HepG2 (cell line): Measurements from ENCODE around the gene ANO2. TPM values are rescaled to one million over a fixed set of nuclear protein-coding genes. Genes with fewer than 3 reads are reported as not detected.

ENCODE experiments used
- ATAC-seq: fragments of 200-7000 bp; cut with Tn5 transposase; 3 replicates; pipeline ENCODE4 v1.9.1; 2020; ENCODE audit warnings: mild to moderate bottlenecking, moderate library complexity
- BruUV-seq: library from RNA; stranded (reverse); fragments of 400-500 nt; replicated peaks from 2 replicates; lab custom pipeline; 2021; lab: Mats Ljungman, UMichigan
- CTCF ChIA-PET: fragments of 300-600 bp; formaldehyde crosslinking; extraction: SDS; loops from one replicate; lab custom pipeline; 2021; ENCODE audit warnings: low total read pairs, inconsistent platforms, low intra/inter-chr PET ratio; lab: Yijun Ruan, JAX
- POLR2A ChIA-PET: fragments of 350-600 bp; sonication (Branson Sonifier 250); formaldehyde crosslinking; loops from one replicate; lab custom pipeline; 2020; ENCODE audit warnings: antibody characterized with exemption, inconsistent platforms; lab: Yijun Ruan, JAX
- DNase-seq: peaks from one replicate; pipeline ENCODE4 v3.0.0-alpha.2; 2015; ENCODE audit warnings: low spot score
- FAIRE-seq: peaks from 3 replicates; lab custom pipeline; 2011; peaks lifted over from hg19 to GRCh38; lab: Jason Lieb, UNC
- H2AFZ ChIP-seq: one replicate; pipeline ENCODE4 v1.6.1; 2011; ENCODE audit warnings: low read length, inconsistent platforms
- H3K27ac ChIP-seq: fragments of 300-600 bp; 3 replicates; pipeline ENCODE4 v1.8.0; 2011; ENCODE audit warnings: mixed run types, mild to moderate bottlenecking, mixed read lengths, low read length, inconsistent platforms; ENCODE audit not compliant: insufficient read depth; ENCODE audit errors: extremely low read length
- H3K27me3 ChIP-seq, 2 experiments: fragments of 200-600 bp in 1 of 2; 2 replicates in 1 of 2; 3 replicates in 1 of 2; pipeline versions ENCODE4 v1.6.0 to v1.8.0; 2011; ENCODE audit warnings: low read length in 2 of 2, mild to moderate bottlenecking in 2 of 2, moderate library complexity in 2 of 2, inconsistent platforms in 1 of 2; ENCODE audit not compliant: insufficient read depth in 2 of 2, control insufficient read depth in 1 of 2
- H3K36me3 ChIP-seq, 2 experiments: fragments of 200-600 bp in 1 of 2; replicated peaks in 1 of 2; 2 replicates in 1 of 2; 3 replicates in 1 of 2; pipeline versions ENCODE4 v1.5.1 to v1.8.0; 2011; ENCODE audit warnings: low read length in 2 of 2, inconsistent platforms in 1 of 2; ENCODE audit not compliant: insufficient read depth in 2 of 2, control insufficient read depth in 1 of 2
- H3K4me1 ChIP-seq: 2 replicates; pipeline ENCODE4 v1.5.1; 2012; ENCODE audit warnings: low read length, inconsistent platforms; ENCODE audit not compliant: insufficient read depth
- H3K4me2 ChIP-seq: 2 replicates; pipeline ENCODE4 v1.6.0; 2011; ENCODE audit warnings: low read depth, low read length, inconsistent platforms
- H3K4me3 ChIP-seq, 3 experiments: fragments of 200-600 bp in 1 of 3; sonication (generic), shearing (Covaris generic) in 1 of 3; replicated peaks in 1 of 3; 2 replicates each; pipeline ENCODE4 v1.5.1; 2011 to 2016; ENCODE audit warnings: low read length in 3 of 3, inconsistent platforms in 2 of 3, low read depth in 2 of 3, mild to moderate bottlenecking in 2 of 3, control low read depth in 1 of 3, mixed read lengths in 1 of 3; ENCODE audit not compliant: insufficient read depth in 1 of 3
- H3K79me2 ChIP-seq: one replicate; pipeline ENCODE4 v1.6.1; 2011; ENCODE audit warnings: low read length, inconsistent platforms; ENCODE audit not compliant: insufficient read depth
- H3K9ac ChIP-seq: 2 replicates; pipeline ENCODE4 v1.6.0; 2011; ENCODE audit warnings: mild to moderate bottlenecking, low read depth, low read length, inconsistent platforms; ENCODE audit not compliant: insufficient read depth
- H3K9me3 ChIP-seq: 2 replicates; pipeline ENCODE4 v1.5.1; 2012; ENCODE audit warnings: mild to moderate bottlenecking, low read length
- H4K20me1 ChIP-seq: 2 replicates; pipeline ENCODE4 v1.6.0; 2011; ENCODE audit warnings: inconsistent platforms, mild to moderate bottlenecking, low read length, moderate library complexity; ENCODE audit not compliant: insufficient read depth
- BCL3 ChIP-seq: sonication (generic); formaldehyde crosslinking; IDR thresholded peaks from 2 replicates; pipeline ENCODE4 v1.5.1; 2020; ENCODE audit warnings: mild to moderate bottlenecking, missing genetic modification reagents, moderate library complexity
- CHD4 ChIP-seq: fragments of 200-600 bp; sonication (generic); IDR thresholded peaks from 2 replicates; pipeline ENCODE4 v1.7.0; 2017; ENCODE audit warnings: mild to moderate bottlenecking, low read length, borderline replicate concordance
- HCFC1 ChIP-seq: fragments of 150-350 bp; IDR thresholded peaks from 2 replicates; pipeline ENCODE4 v1.6.1; 2014; ENCODE audit warnings: low read depth, low read length
- HNF1A ChIP-seq, 2 experiments: sonication (generic) in 1 of 2; formaldehyde crosslinking in 1 of 2; IDR thresholded peaks; 2 replicates each; pipeline versions ENCODE4 v1.4.0 to v1.6.1; 2016 to 2020; ENCODE audit warnings: borderline replicate concordance in 1 of 2, low read depth in 1 of 2, mild to moderate bottlenecking in 1 of 2, missing genetic modification reagents in 1 of 2
- NCOR1 ChIP-seq: fragments of 200-600 bp; sonication (generic); IDR thresholded peaks from 2 replicates; pipeline ENCODE4 v1.7.0; 2017; ENCODE audit warnings: antibody characterized with exemption, low read length, borderline replicate concordance
- NR2C2 ChIP-seq: sonication (generic); formaldehyde crosslinking; IDR thresholded peaks from 2 replicates; pipeline ENCODE4 v1.4.0; 2020; ENCODE audit warnings: missing genetic modification reagents, mild to moderate bottlenecking, moderate library complexity, borderline replicate concordance
- ONECUT2 ChIP-seq: sonication (generic); formaldehyde crosslinking; IDR thresholded peaks from 2 replicates; pipeline ENCODE4 v1.4.0; 2020; ENCODE audit warnings: missing genetic modification reagents
- TCF7 ChIP-seq: sonication (generic); IDR thresholded peaks from 2 replicates; pipeline ENCODE4 v1.6.1; 2016; ENCODE audit warnings: antibody characterized with exemption, low read depth
- ZFP90 ChIP-seq: sonication (generic); formaldehyde crosslinking; IDR thresholded peaks from 2 replicates; pipeline ENCODE4 v1.8.0; 2022; ENCODE audit warnings: missing genetic modification reagents, mild to moderate bottlenecking, inconsistent platforms, borderline replicate concordance
- ZNF614 ChIP-seq: IDR thresholded peaks from 2 replicates; pipeline ENCODE4 v1.6.1; 2018; ENCODE audit warnings: missing biosample characterization, missing genetic modification reagents, inconsistent platforms, borderline replicate concordance
- ZNF629 ChIP-seq: sonication (generic); formaldehyde crosslinking; conservative IDR thresholded peaks from 2 replicates; pipeline ENCODE4 v1.5.0; 2020; ENCODE audit warnings: missing genetic modification reagents
- ZNF788 ChIP-seq: sonication (generic); formaldehyde crosslinking; IDR thresholded peaks from 2 replicates; pipeline ENCODE4 v1.5.0; 2020; ENCODE audit warnings: mild to moderate bottlenecking, missing genetic modification reagents, borderline replicate concordance
- ZNF850 ChIP-seq: sonication (generic); formaldehyde crosslinking; conservative IDR thresholded peaks from 2 replicates; pipeline ENCODE4 v1.9.0; 2021; ENCODE audit warnings: mild to moderate bottlenecking, missing genetic modification reagents
- WGBS: methylation state at CpG from one replicate; pipeline ENCODE4 v1.1.6; 2017; ENCODE audit warnings: low lambda C conversion rate; 5-methylcytosine and 5-hydroxymethylcytosine counted together
- in situ Hi-C: cut with HindIII; loops from 2 replicates; pipeline ENCODE4 v1.10.0; 2017; ENCODE audit warnings: low pct_unique_long_range_greater_than_20kb; ENCODE audit not compliant: extremely low pct_ligation_motif_present
- intact Hi-C: fragments of 100-400 bp; cut with micrococcal nuclease; formaldehyde crosslinking; loops from one replicate; pipeline ENCODE4 v1.10.0; 2022; ENCODE audit not compliant: unreplicated experiment
- polyA plus RNA-seq, 8 experiments: library from polyadenylated mRNA; depleted of rRNA in 3 of 8; stranded (reverse) in 7 of 8; unstranded in 1 of 8; fragments of >200 nt; fragmentation: Illumina TruSeq in 4 of 8; extraction: Trizol in 4 of 8; gene quantifications; 2 replicates each; pipeline versions ENCODE4 v1.2.1 to v1.2.3, GENCODE V29; 2011 to 2016; ENCODE audit warnings: low read depth in 4 of 8, missing spikeins in 1 of 8, mixed read lengths in 1 of 8; ENCODE audit not compliant: insufficient read depth in 1 of 8
- total RNA-seq, 5 experiments: library from RNA; depleted of rRNA; stranded (reverse); fragments of >200 nt; fragmentation: Illumina TruSeq; extraction: Trizol; gene quantifications; 2 replicates each; pipeline ENCODE4 v1.2.3, GENCODE V29; 2016; ENCODE audit warnings: low read depth in 1 of 5
- TF ChIP-seq, protein P1 (sequence below): IDR thresholded peaks from 2 replicates; pipeline ENCODE4 v1.6.1; 2016; ENCODE audit warnings: low read depth, control low read depth
- TF ChIP-seq, protein P2 (sequence below): IDR thresholded peaks from 2 replicates; pipeline ENCODE4 v1.6.1; 2016; ENCODE audit warnings: missing biosample characterization, missing genetic modification reagents, low read depth

Gene ANO2
- total and polyA plus RNA-seq, 2 of the 13 experiments (the other 11 are each of a cell fraction or from before 2014, with no cell fraction given), result 0.18 TPM; not detected in 1

DNA sequence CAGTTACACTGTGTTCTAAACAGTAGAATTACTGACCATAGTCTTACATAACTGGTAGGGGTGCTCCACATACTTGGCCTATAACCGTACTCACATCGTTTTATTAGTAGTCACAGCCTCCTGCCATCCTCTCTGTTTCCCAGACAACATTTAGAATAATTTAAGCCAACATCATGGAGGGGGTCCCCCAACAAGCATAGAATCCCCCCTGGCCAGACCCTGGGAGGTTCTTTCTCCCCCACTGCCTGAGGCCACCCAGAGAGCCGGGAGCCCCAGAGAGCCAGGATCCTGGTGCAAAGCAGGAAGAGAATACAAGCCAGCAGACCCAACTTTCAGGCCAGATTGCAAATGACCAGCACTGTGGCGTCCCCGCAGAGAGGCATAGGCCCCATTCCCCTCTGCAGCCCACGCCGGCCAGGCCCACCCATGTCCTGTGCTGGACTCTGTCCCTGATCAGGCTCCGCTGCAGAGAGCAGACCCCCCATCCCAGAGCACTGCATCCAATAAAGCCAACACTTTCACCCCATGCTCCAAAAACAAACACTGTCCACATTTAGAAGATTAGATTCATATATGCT, 317.9 kb downstream of the ANO2 start (continued):
- TF ChIP-seq TCF7 (no peak), ZNF629 (CRISPR knock-in tag) (no peak), HCFC1 (no peak), BCL3 (no peak), ZFP90 (no peak), ZNF850 (CRISPR knock-in tag) (no peak), NCOR1 (no peak), ZNF614 (CRISPR knock-in tag) (no peak), CHD4 (no peak)
- TF ChIP-seq, protein P1, sequence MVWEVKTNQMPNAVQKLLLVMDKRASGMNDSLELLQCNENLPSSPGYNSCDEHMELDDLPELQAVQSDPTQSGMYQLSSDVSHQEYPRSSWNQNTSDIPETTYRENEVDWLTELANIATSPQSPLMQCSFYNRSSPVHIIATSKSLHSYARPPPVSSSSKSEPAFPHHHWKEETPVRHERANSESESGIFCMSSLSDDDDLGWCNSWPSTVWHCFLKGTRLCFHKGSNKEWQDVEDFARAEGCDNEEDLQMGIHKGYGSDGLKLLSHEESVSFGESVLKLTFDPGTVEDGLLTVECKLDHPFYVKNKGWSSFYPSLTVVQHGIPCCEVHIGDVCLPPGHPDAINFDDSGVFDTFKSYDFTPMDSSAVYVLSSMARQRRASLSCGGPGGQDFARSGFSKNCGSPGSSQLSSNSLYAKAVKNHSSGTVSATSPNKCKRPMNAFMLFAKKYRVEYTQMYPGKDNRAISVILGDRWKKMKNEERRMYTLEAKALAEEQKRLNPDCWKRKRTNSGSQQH (CRISPR knock-in tag), result no peak

- Histone ChIP-seq H3K27ac (no peak overlapping the region), H3K4me2 (no peak overlapping the region), H4K20me1 (no peaks in the 10 kb centered on the region), H3K4me3 (no peak overlapping the region), H3K9ac (no peak overlapping the region), H3K27me3 (peaks cover 1 to 9% of the 10 kb centered on the region in 2 experiments; a peak in 2 of 5 replicates), H3K36me3 (no peaks in the 10 kb centered on the region), H3K9me3 (no peaks in the 10 kb centered on the region), H2AFZ (no peak overlapping the region), H3K4me1 (no peaks in the 10 kb centered on the region), H3K79me2 (no peaks in the 10 kb centered on the region)
- in situ Hi-C loops (no loop called here), intact Hi-C loops (no loop called here)
- POLR2A ChIA-PET, result no interaction called here
- CTCF ChIA-PET, result no interaction called here
- no peak for DNase-seq
- no peak for ATAC-seq
- 4% methylated on average over 4 of the region's 7 CpGs for WGBS
- no TSS peak for BruUV-seq
- FAIRE-seq, result no peak
- TF ChIP-seq ONECUT2 (no peak), ZNF788 (no peak), NR2C2 (CRISPR knock-in tag) (no peak), HNF1A (IDR thresholded peaks at IDR 0.05; ENCODE audit: low read depth) (no peak), HNF1A (CRISPR knock-in tag; IDR thresholded peaks at IDR 0.05; ENCODE audit: borderline replicate concordance) (no peak)
- TF ChIP-seq, protein P2, sequence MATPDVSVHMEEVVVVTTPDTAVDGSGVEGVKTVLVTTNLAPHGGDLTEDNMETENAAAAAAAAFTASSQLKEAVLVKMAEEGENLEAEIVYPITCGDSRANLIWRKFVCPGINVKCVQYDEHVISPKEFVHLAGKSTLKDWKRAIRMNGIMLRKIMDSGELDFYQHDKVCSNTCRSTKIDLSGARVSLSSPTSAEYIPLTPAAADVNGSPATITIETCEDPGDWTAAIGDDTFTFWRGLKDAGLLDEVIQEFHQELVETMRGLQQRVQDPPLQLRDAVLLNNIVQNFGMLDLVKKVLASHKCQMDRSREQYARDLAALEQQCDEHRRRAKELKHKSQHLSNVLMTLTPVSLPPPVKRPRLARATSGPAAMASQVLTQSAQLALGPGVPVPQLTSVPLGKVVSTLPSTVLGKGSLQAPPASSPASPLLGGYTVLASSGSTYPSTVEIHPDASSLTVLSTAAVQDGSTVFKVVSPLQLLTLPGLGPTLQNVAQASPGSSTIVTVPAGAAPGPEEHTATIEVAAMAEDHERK (CRISPR knock-in tag), result no peak
Measured at GRCh38 chr12:5626151-5626550, 318.9 kb downstream of the ANO2 start.
